NAMALWA (cell line): ENCODE data around the gene MAN1B1.

Source experiments
- DNase-seq: peaks from one replicate; pipeline ENCODE4 v3.0.0-alpha.2; 2015; ENCODE audit warnings: low spot score

The MAN1B1 gene

DNA sequence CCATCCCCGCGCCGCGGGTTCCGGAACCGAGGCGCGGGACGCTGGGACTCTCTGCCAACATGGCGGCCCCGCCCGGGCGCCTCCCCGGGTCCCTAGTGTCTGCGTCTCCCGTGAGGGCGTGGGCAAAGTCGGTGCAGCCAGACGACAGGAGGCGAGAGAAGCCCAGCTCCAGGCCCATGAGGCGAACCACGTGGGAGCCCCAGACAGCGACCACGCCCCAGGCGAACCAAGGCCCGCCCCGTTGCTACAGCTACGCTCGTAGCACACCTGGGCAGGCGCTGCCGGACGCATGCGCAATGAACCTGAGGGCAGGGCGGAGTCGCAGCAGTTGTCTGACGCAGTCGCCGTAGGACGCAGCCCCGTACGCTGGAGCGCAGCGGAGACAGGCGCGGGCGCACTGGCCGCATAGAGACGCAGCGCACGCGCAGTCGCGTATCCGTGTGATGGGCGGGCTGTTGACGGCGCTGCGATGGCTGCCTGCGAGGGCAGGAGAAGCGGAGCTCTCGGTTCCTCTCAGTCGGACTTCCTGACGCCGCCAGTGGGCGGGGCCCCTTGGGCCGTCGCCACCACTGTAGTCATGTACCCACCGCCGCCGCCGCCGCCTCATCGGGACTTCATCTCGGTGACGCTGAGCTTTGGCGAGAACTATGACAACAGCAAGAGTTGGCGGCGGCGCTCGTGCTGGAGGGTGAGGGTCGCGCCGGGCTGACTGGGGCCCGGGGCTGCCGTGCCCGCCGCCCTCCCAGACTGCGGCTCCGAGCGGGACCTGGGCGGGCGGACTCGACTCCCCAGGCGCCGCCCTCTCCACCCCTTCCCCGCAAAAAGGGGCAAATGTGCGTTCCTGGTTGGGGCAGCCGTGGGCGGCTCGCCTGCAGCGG is at the start of gene MAN1B1:
Gene MAN1B1 (plus strand): TSS at position 455 of the 878 bp plus-strand sequence. CDS start 15 bp downstream, at position 470.
- peak; percentile 99 for DNase-seq

GRCh38 chr9:137037035-137037434 is 49.8 kb upstream of the MAN1B1 start:
- DNase-seq: no peak

- no peak for DNase-seq
These were observed 49.3 kb upstream of the MAN1B1 start for GRCh38 chr9:137037483-137037882.

DNA sequence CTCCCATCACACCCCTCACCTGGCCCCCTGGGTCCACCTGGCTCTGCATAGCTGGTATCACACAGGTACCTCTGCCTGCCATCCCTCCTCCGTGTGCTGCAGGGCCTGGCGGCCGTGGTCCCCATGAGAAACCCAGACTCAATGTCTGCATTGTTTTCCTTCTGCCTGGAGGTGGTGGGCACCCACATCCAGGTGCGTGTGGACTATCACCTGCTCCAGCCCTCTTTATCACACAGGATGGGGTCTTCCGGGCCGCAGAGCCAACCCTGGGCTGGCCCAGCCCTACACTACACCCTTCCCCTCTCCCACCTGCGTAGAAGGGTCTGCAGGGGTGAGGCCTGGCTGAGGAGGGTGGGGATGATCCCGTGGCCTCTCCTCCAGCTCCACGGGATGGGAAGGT is 47.9 kb upstream of the MAN1B1 start:
- DNase-seq: no peak

DNA sequence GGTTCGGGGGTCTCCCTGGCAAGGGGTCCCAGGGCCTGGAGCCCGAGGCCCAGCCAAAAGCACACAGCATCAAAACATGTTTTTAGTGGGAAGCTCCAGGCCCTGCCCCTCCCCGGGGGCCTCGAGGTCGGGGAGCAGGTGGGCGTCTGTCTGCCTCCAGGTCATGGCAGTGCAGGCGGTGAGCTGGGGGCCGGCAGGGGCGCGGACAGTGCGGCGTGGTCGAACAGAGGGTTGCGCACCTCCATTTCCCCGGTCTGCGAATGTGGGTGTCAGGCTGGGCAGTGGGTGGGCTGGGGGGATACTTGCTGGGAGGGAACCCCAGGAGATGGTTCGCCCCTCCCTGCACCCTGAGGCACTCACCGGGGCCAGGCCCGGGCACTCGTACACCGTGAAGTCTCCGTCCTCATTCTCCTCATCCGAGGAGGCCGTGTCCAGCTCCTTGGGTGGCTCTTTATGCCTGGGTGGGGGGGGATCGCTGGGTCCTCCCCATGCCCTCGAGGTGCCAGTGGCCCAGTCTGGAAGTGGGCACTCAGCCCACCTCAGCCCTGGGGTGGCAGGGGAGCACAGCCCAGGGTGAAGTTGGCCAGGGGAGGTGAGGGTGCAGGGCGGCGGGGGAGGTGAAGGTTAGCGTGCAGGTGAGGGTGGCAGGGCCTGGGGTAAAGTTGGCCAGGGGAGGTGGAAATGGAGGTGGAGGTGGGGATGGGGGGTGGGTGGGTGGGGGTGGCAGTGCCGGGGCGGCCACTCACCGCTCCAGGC is 47.0 kb upstream of the MAN1B1 start:
- DNase-seq: no peak

- DNase-seq: no peak
These were observed 46.2 kb upstream of the MAN1B1 start for GRCh38 chr9:137040568-137040967.

DNA sequence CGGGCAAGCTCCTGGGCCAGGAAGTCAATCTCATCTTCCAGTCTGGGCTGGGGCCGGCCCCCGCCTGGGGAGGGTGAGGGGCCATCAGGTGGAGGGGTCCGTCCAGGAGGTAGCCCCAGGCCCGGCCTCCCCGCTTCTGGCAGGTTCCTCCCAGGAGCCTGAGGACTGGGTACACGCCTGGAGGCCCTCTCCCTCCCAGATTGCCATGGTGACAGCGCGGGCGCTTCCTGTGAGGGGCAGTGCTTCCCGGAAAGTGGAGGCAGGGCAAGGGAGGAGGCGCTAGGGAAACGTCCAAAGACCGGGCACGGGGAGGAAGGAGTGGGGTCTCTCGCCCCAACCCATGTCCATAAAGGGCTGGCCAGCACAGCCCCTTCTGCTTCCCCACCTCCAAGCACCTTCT is 45.7 kb upstream of the MAN1B1 start:
- no peak for DNase-seq

DNA sequence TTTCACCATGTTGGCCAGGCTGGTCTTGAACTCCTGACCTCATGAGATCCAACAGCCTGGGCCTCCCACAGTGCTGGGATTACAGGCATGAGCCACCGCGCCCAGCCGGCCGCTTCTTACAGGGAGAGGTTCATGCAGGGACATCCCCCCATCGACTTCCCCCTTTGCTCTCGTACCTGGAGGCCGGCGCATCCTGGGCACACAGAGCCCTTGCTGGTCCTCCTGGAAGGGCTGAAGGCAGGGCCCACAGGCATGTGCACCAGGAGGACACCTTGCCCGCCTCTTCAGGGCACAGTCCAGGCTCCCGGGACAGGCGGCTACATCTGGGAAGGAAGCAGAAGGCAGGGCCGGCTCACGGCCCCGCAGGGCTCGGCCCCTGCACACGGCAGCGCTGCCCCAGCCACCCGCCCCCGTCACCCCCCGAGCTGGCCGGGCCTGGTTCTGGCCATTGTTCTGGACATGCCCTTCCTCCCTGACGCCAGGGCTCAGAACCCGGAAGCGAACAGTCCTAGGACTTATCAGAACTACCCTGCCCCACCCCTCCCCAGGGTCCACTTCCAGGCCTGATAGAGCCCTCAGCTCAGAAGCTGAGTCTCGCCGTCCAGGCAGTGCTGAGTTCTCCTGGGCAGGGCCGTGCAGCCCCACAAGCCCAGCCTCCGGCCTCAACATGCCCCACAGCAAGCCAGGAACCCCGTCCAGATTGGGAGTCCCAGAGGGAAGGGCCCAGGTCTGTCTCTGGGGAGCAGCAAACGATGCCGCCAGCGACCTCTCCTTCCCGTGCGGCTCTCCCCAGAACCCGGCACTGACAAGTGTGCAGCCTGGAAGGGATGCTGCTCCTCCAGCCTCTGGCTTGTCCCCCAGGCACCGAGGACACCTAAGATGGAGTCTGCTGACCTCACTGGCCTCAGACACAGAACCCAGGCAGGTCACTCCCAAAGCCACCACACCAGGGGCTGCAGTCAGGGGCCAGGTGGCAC is 43.7 kb upstream of the MAN1B1 start:
- DNase-seq: no peak

- DNase-seq: no peak
These were observed 42.7 kb upstream of the MAN1B1 start for GRCh38 chr9:137044037-137044436.

DNA sequence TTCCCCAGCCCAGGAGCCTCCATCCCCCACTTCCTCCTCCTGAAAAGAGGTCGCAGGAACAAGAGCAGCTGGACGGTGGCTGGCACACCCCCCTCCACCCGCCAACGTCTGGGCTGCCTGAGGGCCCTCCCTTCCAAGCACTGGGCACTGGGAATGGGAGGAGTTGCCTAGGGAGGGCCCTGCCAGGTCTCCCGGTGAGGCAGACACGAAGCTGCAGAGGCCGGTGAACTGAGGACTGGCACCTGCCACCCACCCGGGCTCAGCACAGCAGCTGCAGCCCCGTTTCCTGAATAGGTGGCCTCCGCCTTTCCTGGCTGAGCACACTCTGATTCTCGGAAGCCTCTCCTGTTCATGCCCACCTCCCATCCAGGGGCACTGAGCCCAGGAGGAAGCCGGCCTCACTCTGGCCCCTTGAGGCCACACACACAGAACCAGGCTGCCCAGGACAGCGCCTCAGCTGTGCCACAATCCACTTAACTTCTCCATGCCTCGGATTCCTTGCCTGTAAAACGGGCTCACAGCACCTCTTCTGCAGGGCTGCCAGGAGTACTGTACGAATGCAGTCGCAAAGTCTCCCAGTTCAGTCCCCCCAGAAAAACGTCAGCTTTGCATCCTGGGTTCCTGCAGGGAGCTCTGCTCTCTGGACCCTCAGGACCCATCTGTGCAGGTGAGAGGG is 42.1 kb upstream of the MAN1B1 start:
- DNase-seq: no peak

- no peak for DNase-seq
These were observed 41.3 kb upstream of the MAN1B1 start for GRCh38 chr9:137045294-137046087.

GRCh38 chr9:137046088-137046787 is 40.5 kb upstream of the MAN1B1 start, which contains the start of gene NPDC1:
Gene NPDC1, minus strand, starts transcription at chr9:137046177. Its CDS starts 188 bp downstream, at chr9:137045989.
- peak; percentile 84 for DNase-seq

DNA sequence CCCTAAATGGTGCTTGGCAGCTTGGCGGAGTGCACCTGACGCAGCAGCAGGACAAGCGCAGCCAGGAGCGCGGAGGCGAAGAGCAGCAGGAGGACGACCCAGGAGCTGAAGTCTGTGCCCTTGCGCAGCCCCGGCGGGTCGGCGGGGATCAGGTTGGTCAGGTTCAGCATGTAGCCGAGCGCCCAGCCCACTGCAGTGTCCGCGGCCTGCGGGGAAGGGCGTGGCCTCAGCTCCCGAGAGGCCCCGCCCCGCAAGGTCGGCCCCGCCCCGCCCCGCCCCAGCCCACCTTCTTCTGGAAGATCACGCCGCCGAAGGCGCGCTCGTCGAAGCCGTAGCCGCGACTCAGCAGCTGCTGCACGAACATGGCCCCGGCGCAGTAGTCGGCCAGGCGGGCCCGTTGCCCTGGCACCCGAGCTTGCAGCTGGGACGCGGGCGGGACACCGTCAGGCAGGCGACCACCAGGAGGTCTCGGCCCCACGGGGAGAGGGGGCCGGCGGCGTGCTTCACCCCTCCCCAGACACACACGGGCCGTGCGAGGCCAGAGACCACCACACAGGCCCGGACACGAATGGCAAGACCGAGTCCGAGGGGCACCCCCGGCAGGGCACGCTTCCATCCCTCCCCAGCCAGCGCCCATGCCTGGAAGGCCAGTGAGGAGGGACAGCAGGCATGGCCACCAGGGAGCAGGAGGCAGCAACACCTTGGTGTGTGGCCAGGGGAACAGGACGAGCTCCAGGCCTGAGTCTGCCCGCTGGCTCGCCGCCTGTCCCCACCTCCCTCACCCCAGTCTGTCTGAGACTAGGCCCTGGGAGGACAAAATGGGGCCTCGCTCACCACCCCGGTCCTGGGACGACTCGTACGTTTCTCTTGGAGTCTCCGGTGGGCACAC is 37.9 kb upstream of the MAN1B1 start:
- no peak for DNase-seq

DNA sequence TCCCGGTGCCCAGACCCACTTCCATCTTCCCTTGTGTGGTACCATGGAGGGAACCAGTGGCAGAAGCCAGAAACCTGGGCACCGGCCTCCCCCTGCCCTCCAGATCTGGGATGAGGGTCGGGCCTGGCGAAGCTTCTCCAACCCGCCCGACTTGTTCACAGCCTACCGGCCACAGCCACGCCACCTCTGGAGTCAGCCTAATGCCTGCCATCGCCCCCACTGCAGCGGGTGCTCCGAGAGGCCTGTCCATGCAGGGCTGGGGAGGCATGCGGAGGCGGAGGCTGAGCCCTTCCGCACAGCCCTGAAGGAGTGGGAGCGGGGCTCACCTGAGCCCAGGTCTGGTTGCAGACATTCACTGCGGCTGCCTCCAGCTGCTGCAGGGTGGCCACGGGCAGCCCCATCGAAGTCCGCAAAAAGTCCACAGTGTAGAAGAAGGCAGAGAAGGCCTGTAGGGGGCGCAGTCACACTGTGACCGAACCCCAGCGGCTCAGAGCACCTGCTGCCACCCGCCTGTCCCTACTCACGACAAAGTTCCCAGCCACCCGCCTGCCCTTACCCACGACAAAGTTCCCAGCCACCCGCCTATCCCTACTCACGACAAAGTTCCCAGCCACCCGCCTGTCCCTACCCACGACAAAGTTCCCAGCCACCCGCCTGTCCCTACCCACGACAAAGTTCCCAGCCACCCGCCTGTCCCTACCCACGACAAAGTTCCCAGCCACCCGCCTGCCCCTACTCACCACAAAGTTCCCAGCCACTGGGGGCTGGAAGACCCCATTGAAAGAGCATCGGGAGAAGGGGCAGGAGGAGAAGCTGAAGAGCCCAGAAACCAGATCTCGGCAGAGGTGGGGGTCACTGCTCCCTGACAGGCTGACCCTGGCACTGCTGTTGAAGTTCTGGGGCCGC is 37.0 kb upstream of the MAN1B1 start:
- DNase-seq: peak; percentile 95

- no peak for DNase-seq
These were observed 36.2 kb upstream of the MAN1B1 start for GRCh38 chr9:137050570-137050969.

- DNase-seq: no peak
These were observed 35.5 kb upstream of the MAN1B1 start for GRCh38 chr9:137051145-137051724.

- no peak for DNase-seq
These were observed 34.5 kb upstream of the MAN1B1 start for GRCh38 chr9:137052293-137052692.
